ENCODE results near the gene GSTCD. TPM values are rescaled to one million over a fixed set of nuclear protein-coding genes. Genes with fewer than 3 reads are reported as not detected.

The GSTCD gene
- total and polyA plus RNA-seq, 4 donors: 1.5 to 17.9 (median 8.4) TPM

DNA sequence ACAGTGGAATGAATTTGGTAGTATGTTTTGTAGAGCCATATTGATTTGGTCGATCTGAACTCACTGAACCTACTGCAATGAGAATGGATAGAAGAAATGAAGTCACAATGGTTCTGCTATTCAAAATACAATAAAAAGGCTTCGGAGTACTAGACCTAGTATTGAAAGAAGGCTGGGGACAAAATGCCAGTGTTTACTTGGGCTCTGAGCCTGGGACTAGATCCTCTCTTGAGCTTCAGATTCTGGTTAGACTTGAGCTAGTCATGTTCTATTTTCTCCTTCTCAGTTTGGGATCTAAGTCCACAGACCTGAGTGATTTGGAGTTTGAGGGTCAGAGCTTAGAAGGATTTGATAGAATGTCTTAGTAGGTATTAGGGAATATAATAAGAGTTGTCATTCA, 10.0 kb upstream of the GSTCD start:
- Histone ChIP-seq H3K27ac (ENCODE audit: low read depth in 1 of 2, low read length in 1 of 2) (no peak overlapping the region), H3K4me3 (no peak overlapping the region), H3K4me1 (ENCODE audit: control insufficient read depth in 5 of 5, insufficient read depth in 5 of 5, low read length in 5 of 5) (peaks cover 0 to 2% (median 0%) of the 10 kb centered on the region in 5 donors), H3K27me3 (ENCODE audit: control insufficient read depth in 3 of 3, insufficient read depth in 3 of 3, low read length in 2 of 3) (no peaks in the 10 kb centered on the region), H3K9ac (ENCODE audit: insufficient read depth in 1 of 2, low read length in 2 of 2) (no peak overlapping the region), H3K36me3 (ENCODE audit: control insufficient read depth in 4 of 4, insufficient read depth in 4 of 4, low read length in 4 of 4) (peaks cover 4 to 16% (median 7%) of the 10 kb centered on the region in 4 donors), H3K9me3 (ENCODE audit: control insufficient read depth in 4 of 4, insufficient read depth in 3 of 4, low read length in 3 of 4) (no peaks in the 10 kb centered on the region)
- DNase-seq (no peak), ATAC-seq (ENCODE audit: insufficient read depth, low FRiP score) (no peak)
- 82 to 95% methylated on average over 2 of the region's 2 CpGs for WGBS, 2 donors
- TF ChIP-seq CTCF (IDR thresholded peaks at IDR 0.05; ENCODE audit: control extremely low read depth, extremely low read depth): no peak

- no peak for TF ChIP-seq CTCF (IDR thresholded peaks at IDR 0.05; ENCODE audit: control extremely low read depth, extremely low read depth)
These were observed 803 bp upstream of the GSTCD start for GRCh38 chr4:105707782-105708180.

DNA sequence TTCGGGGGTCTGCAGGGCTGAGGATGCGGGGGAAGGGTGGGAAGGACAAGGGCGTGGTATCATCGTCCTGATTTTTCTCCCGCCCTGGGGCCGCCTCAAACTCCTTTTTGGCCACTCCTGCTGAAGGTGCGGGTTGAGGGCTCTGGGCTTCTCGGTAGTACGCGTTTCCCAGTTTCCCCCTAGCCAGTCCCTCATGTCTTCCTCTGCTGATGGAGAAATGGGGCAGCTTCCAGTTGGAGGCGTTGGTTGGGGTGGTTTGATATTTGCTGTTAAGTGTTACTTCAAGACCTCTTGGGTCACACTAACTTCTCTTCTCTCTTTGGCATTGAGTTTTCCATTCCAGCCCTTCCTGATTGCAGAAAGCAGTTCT, 482 bp downstream of the GSTCD start:
- peak overlapping the region; percentile 59 to 90 for H3K9ac ChIP-seq (ENCODE audit: insufficient read depth in 1 of 2, low read length in 2 of 2)
- DNase-seq (peak; percentile 40 to 73 (median 60)), ATAC-seq (ENCODE audit: insufficient read depth, low FRiP score) (peak; percentile 34)
- TF ChIP-seq CTCF (IDR thresholded peaks at IDR 0.05; ENCODE audit: control extremely low read depth, extremely low read depth): no peak
- H3K27me3 ChIP-seq (ENCODE audit: control insufficient read depth in 3 of 3, insufficient read depth in 3 of 3, low read length in 2 of 3): no peaks in the 10 kb centered on the region
- peaks cover 0 to 10% (median 2%) of the 10 kb centered on the region in 4 donors for H3K36me3 ChIP-seq (ENCODE audit: control insufficient read depth in 4 of 4, insufficient read depth in 4 of 4, low read length in 4 of 4)
- H3K4me3 ChIP-seq: peak overlapping the region; percentile 93
- H3K9me3 ChIP-seq (ENCODE audit: control insufficient read depth in 4 of 4, insufficient read depth in 3 of 4, low read length in 3 of 4): no peaks in the 10 kb centered on the region
- peaks cover 0 to 19% (median 8%) of the 10 kb centered on the region in 5 donors for H3K4me1 ChIP-seq (ENCODE audit: control insufficient read depth in 5 of 5, insufficient read depth in 5 of 5, low read length in 5 of 5)
- H3K27ac ChIP-seq (ENCODE audit: low read depth in 1 of 2, low read length in 1 of 2): peak overlapping the region; percentile 87 to 95
- WGBS, 2 donors: 0% methylated on average over 11 of the region's 11 CpGs

More at GRCh38 chr4:105707782-105708180, 803 bp upstream of the GSTCD start:
- no peak for ATAC-seq (ENCODE audit: insufficient read depth, low FRiP score)
- H3K27me3 ChIP-seq (ENCODE audit: control insufficient read depth in 3 of 3, insufficient read depth in 3 of 3, low read length in 2 of 3): no peaks in the 10 kb centered on the region
- peak in 1 of 3 donors; percentile 20 for DNase-seq
- H3K4me3 ChIP-seq: peak overlapping the region; percentile 93
- H3K4me1 ChIP-seq (ENCODE audit: control insufficient read depth in 5 of 5, insufficient read depth in 5 of 5, low read length in 5 of 5): peaks cover 0 to 19% (median 8%) of the 10 kb centered on the region in 5 donors
- peaks cover 0 to 10% (median 2%) of the 10 kb centered on the region in 4 donors for H3K36me3 ChIP-seq (ENCODE audit: control insufficient read depth in 4 of 4, insufficient read depth in 4 of 4, low read length in 4 of 4)
- no peaks in the 10 kb centered on the region for H3K9me3 ChIP-seq (ENCODE audit: control insufficient read depth in 4 of 4, insufficient read depth in 3 of 4, low read length in 3 of 4)
- H3K9ac ChIP-seq (ENCODE audit: insufficient read depth in 1 of 2, low read length in 2 of 2): peak overlapping the region; percentile 94 to 99
- WGBS, 2 donors: 17 to 28% methylated on average over 7 of the region's 7 CpGs
- peak overlapping the region; percentile 83 to 87 for H3K27ac ChIP-seq (ENCODE audit: low read depth in 1 of 2, low read length in 1 of 2)

Measured in lung (tissue), 12 donors.